Measurements from ENCODE around the gene ACTR2. TPM values are rescaled to one million over a fixed set of nuclear protein-coding genes. Genes with fewer than 3 reads are reported as not detected.

ACTR2 gene
- 256 TPM in 2 replicates for total RNA-seq

GRCh38 chr2:65227456-65228262 lies at the start of gene ACTR2:
Gene ACTR2 (plus strand): TSS chr2:65227831. CDS start chr2:65227910, 79 bp downstream.

Other genes starting within 250 kb of the ACTR2 start
- 5.1 and 16.2 TPM in 2 replicates for gene SLC1A4, start 238.4 kb upstream of the ACTR2 start, total RNA-seq
- 18.5 and 29.7 TPM in 2 replicates for gene CEP68, start 171.4 kb upstream of the ACTR2 start, total RNA-seq
- 128 and 153 TPM in 2 replicates for gene RAB1A, start 97.7 kb upstream of the ACTR2 start, total RNA-seq
- gene SPRED2, start 204.8 kb downstream of the ACTR2 start, total RNA-seq: 5.6 and 6.7 TPM in 2 replicates